Effector CD8-positive, alpha-beta T cell (primary cell): ENCODE results near the gene FBN2.

Experiments used
- DNase-seq: peaks from one replicate; lab custom pipeline; 2025; lab: John Stamatoyannopoulos, UW
- total RNA-seq, 4 experiments: gene quantifications; one replicate each; lab custom pipeline; 2026; lab: John Stamatoyannopoulos, UW

The FBN2 gene
- 0 to 2.7 (median 1.00) reads per million in 4 experiments for total RNA-seq

- no peak for DNase-seq
Measured at GRCh38 chr5:128538000-128538249, at the start of gene FBN2. FBN2 (minus strand) TSS chr5:128538245; CDS start chr5:128537603, 642 bp downstream.

GRCh38 chr5:128587275-128587674, 49.2 kb upstream of the FBN2 start:
- no peak for DNase-seq

- no peak for DNase-seq
Measured at GRCh38 chr5:128586848-128587247, 48.8 kb upstream of the FBN2 start.

- DNase-seq, result no peak
Measured at GRCh38 chr5:128579639-128580038, 41.6 kb upstream of the FBN2 start.

GRCh38 chr5:128579093-128579492, 41.0 kb upstream of the FBN2 start:
- DNase-seq, result no peak

GRCh38 chr5:128574041-128574440, 36.0 kb upstream of the FBN2 start:
- DNase-seq, result no peak

GRCh38 chr5:128572930-128573319, 34.9 kb upstream of the FBN2 start:
- no peak for DNase-seq

- DNase-seq, result no peak
Measured at GRCh38 chr5:128572051-128572929, 34.2 kb upstream of the FBN2 start.

- no peak for DNase-seq
Measured at GRCh38 chr5:128566178-128566577, 28.1 kb upstream of the FBN2 start.

GRCh38 chr5:128559300-128560297, 21.6 kb upstream of the FBN2 start:
- DNase-seq, result no peak

GRCh38 chr5:128553747-128554146, 15.7 kb upstream of the FBN2 start:
- DNase-seq, result no peak

GRCh38 chr5:128551476-128551875, 13.4 kb upstream of the FBN2 start:
- DNase-seq, result no peak

GRCh38 chr5:128549496-128549895, 11.5 kb upstream of the FBN2 start:
- DNase-seq, result no peak

GRCh38 chr5:128546658-128547281, 8.7 kb upstream of the FBN2 start:
- no peak for DNase-seq

- no peak for DNase-seq
Measured at GRCh38 chr5:128541385-128541784, 3.3 kb upstream of the FBN2 start.

GRCh38 chr5:128539038-128539429, 989 bp upstream of the FBN2 start:
- no peak for DNase-seq

GRCh38 chr5:128538250-128539037, 399 bp upstream of the FBN2 start:
- no peak for DNase-seq

- DNase-seq, result no peak
Measured at GRCh38 chr5:128537221-128537999, 635 bp downstream of the FBN2 start.

GRCh38 chr5:128536254-128537220, 1.5 kb downstream of the FBN2 start:
- DNase-seq, result no peak

GRCh38 chr5:128535251-128535650, 2.8 kb downstream of the FBN2 start:
- DNase-seq, result no peak
